GM23248 (cell line): Measurements from ENCODE around the gene DECR2. TPM values are rescaled to one million over a fixed set of nuclear protein-coding genes. Genes with fewer than 3 reads are reported as not detected.

Experiments used
- DNase-seq: peaks from one replicate; pipeline ENCODE4 v3.0.0-alpha.2; 2015
- H2AFZ ChIP-seq: fragments of 200-600 bp; sonication (generic); 2 replicates; pipeline ENCODE4 v1.6.1; 2016; ENCODE audit warnings: antibody characterized with exemption
- H3F3A ChIP-seq: fragments of 200-600 bp; sonication (generic); 2 replicates; pipeline ENCODE4 v1.6.1; 2016; ENCODE audit warnings: mild to moderate bottlenecking, antibody characterized with exemption, mixed run types; ENCODE audit not compliant: insufficient read depth
- H3K27ac ChIP-seq: fragments of 200-600 bp; sonication (generic); 2 replicates; pipeline ENCODE4 v1.5.1; 2016; ENCODE audit warnings: mild to moderate bottlenecking
- H3K27me3 ChIP-seq: fragments of 200-600 bp; sonication (generic); replicated peaks from 2 replicates; pipeline ENCODE4 v1.6.1; 2016; ENCODE audit warnings: mild to moderate bottlenecking; ENCODE audit not compliant: insufficient read depth
- H3K36me3 ChIP-seq: fragments of 200-600 bp; sonication (generic); 2 replicates; pipeline ENCODE4 v1.6.1; 2016; ENCODE audit warnings: low read depth, mild to moderate bottlenecking
- H3K4me1 ChIP-seq: fragments of 200-600 bp; sonication (generic); 2 replicates; pipeline ENCODE4 v1.6.1; 2016; ENCODE audit warnings: mild to moderate bottlenecking; ENCODE audit not compliant: insufficient read depth
- H3K4me2 ChIP-seq: fragments of 200-600 bp; sonication (generic); one replicate; pipeline ENCODE4 v1.6.1; 2016; ENCODE audit warnings: mild to moderate bottlenecking; ENCODE audit not compliant: unreplicated experiment
- H3K4me3 ChIP-seq: fragments of 200-600 bp; sonication (generic); 2 replicates; pipeline ENCODE4 v1.5.1; 2016; ENCODE audit warnings: mild to moderate bottlenecking
- H3K79me2 ChIP-seq: fragments of 200-600 bp; sonication (generic); 2 replicates; pipeline ENCODE4 v1.6.1; 2016; ENCODE audit warnings: mild to moderate bottlenecking; ENCODE audit not compliant: insufficient read depth
- H3K9ac ChIP-seq: fragments of 200-600 bp; sonication (generic); 2 replicates; pipeline ENCODE4 v1.6.1; 2016; ENCODE audit warnings: mild to moderate bottlenecking
- H3K9me2 ChIP-seq: fragments of 200-600 bp; sonication (generic); 2 replicates; pipeline ENCODE4 v1.6.1; 2016; ENCODE audit warnings: mixed run types, mild to moderate bottlenecking, moderate library complexity; ENCODE audit not compliant: insufficient read depth
- H3K9me3 ChIP-seq: fragments of 200-600 bp; sonication (generic); one replicate; pipeline ENCODE4 v1.6.1; 2017; ENCODE audit warnings: low read depth
- H4K20me1 ChIP-seq: fragments of 200-600 bp; sonication (generic); 2 replicates; pipeline ENCODE4 v1.6.0; 2016; ENCODE audit not compliant: insufficient read depth
- EZH2 ChIP-seq: fragments of 200-600 bp; sonication (generic); IDR thresholded peaks from 2 replicates; pipeline ENCODE4 v1.6.1; 2018; ENCODE audit warnings: antibody characterized with exemption, mild to moderate bottlenecking; ENCODE audit not compliant: insufficient read depth, poor library complexity, severe bottlenecking
- EZH2phosphoT487 ChIP-seq: fragments of 200-600 bp; sonication (generic); IDR thresholded peaks from 2 replicates; pipeline ENCODE4 v1.6.1; 2018; ENCODE audit warnings: antibody characterized with exemption, moderate library complexity, mild to moderate bottlenecking, low read depth; ENCODE audit not compliant: insufficient read depth
- WGBS, 2 experiments: methylation state at CpG; one replicate each; pipeline ENCODE4 v1.1.6; 2015 to 2017; ENCODE audit warnings: low lambda C conversion rate in 2 of 2, low coverage in 1 of 2; ENCODE audit errors: missing lambda C conversion rate in 2 of 2; 5-methylcytosine and 5-hydroxymethylcytosine counted together
- in situ Hi-C: fragments of 300-500 bp; cut with MboI; formaldehyde crosslinking; loops from 2 replicates; pipeline ENCODE4 v1.15.0; 2020
- polyA plus RNA-seq: library from polyadenylated mRNA; unstranded; fragments of >200 nt; fragmentation: Nextera tagmentation; extraction: Ambion mirVana; gene quantifications from 2 replicates; pipeline ENCODE4 v1.2.1, GENCODE V29; 2016
- total RNA-seq: library from RNA; depleted of rRNA; stranded (reverse); fragments of >200 nt; shearing (Covaris generic); gene quantifications from 2 replicates; pipeline ENCODE4 v1.2.3, GENCODE V29; 2014

Gene DECR2
- total and polyA plus RNA-seq, 2 experiments from 2014 or later: 7.8 to 26.1 TPM

GRCh38 chr16:373020-373598 lies 28.6 kb upstream of the DECR2 start:
- H3K27me3 ChIP-seq: no peaks in the 10 kb centered on the region
- H3K4me1 ChIP-seq: peaks cover 8% of the 10 kb centered on the region
- no peaks in the 10 kb centered on the region for H4K20me1 ChIP-seq
- no peaks in the 10 kb centered on the region for H3K36me3 ChIP-seq
- no peaks in the 10 kb centered on the region for H3F3A ChIP-seq
- no peak overlapping the region for H2AFZ ChIP-seq
- 95 to 98% methylated on average over 5 of the region's 5 CpGs for WGBS, 2 experiments
- no peak overlapping the region for H3K4me3 ChIP-seq
- no peak overlapping the region for H3K9ac ChIP-seq
- H3K27ac ChIP-seq: no peak overlapping the region
- no peaks in the 10 kb centered on the region for H3K9me3 ChIP-seq
- H3K79me2 ChIP-seq: no peaks in the 10 kb centered on the region
- no peaks in the 10 kb centered on the region for H3K9me2 ChIP-seq
- DNase-seq: no peak
- in situ Hi-C loops: no loop called here
- no peak overlapping the region for H3K4me2 ChIP-seq
- TF ChIP-seq EZH2phosphoT487 (no peak), EZH2 (no peak)

- H3K79me2 ChIP-seq: peaks cover 6% of the 10 kb centered on the region; the same call in 1 of the 2 replicates
- H3K9ac ChIP-seq: no peak overlapping the region
- H3K9me2 ChIP-seq: no peaks in the 10 kb centered on the region
- no peaks in the 10 kb centered on the region for H3K36me3 ChIP-seq
- no peak overlapping the region for H3K27ac ChIP-seq
- no peaks in the 10 kb centered on the region for H3K9me3 ChIP-seq
- DNase-seq: no peak
- no peak overlapping the region for H3K4me2 ChIP-seq
- no peak overlapping the region for H3K4me3 ChIP-seq
- peaks cover 8% of the 10 kb centered on the region for H3K4me1 ChIP-seq
- 96% methylated on average over 39 to 44 of the region's 44 CpGs for WGBS, 2 experiments
- no peaks in the 10 kb centered on the region for H3K27me3 ChIP-seq
- in situ Hi-C loops: no loop called here
- TF ChIP-seq EZH2: no peak
- TF ChIP-seq EZH2phosphoT487: no peak
- no peaks in the 10 kb centered on the region for H3F3A ChIP-seq
- H4K20me1 ChIP-seq: no peaks in the 10 kb centered on the region
- no peak overlapping the region for H2AFZ ChIP-seq
Observed at GRCh38 chr16:373848-374615, 27.7 kb upstream of the DECR2 start.

DNA sequence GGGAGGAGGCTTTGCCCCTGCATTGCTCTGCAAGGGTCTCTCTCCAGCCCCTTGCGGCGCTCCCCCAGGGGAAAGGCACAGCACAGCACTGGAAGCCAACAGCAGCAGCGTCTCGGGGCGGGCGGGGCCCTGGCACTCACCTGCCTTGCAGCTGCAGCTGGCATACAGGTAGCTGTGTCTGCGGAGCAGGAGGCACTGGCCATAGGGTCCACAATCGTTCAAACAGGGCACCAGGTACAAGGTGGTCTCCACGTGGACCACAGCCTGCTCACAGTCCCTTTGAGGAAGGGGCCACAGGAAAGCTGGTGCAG lies 27.1 kb upstream of the DECR2 start:
- TF ChIP-seq EZH2phosphoT487 (no peak), EZH2 (no peak)
- DNase-seq: no peak
- Histone ChIP-seq H3K27ac (no peak overlapping the region), H3F3A (no peaks in the 10 kb centered on the region), H3K79me2 (peaks cover 11% of the 10 kb centered on the region), H3K9ac (no peak overlapping the region), H3K4me3 (no peak overlapping the region), H4K20me1 (no peaks in the 10 kb centered on the region), H3K4me2 (no peak overlapping the region), H3K27me3 (no peaks in the 10 kb centered on the region), H3K9me3 (no peaks in the 10 kb centered on the region), H2AFZ (no peak overlapping the region), H3K36me3 (no peaks in the 10 kb centered on the region), H3K4me1 (peaks cover 8% of the 10 kb centered on the region), H3K9me2 (no peaks in the 10 kb centered on the region)
- WGBS, 2 experiments: 92 to 94% methylated on average over 8 to 9 of the region's 9 CpGs
- in situ Hi-C loops: no loop called here

- in situ Hi-C loops: no loop called here
- Histone ChIP-seq H3K36me3 (no peaks in the 10 kb centered on the region), H2AFZ (no peak overlapping the region)
Observed at GRCh38 chr16:375212-375611, 26.5 kb upstream of the DECR2 start.

More at GRCh38 chr16:375212-375611, 26.5 kb upstream of the DECR2 start:
- Histone ChIP-seq H3F3A (no peaks in the 10 kb centered on the region), H3K9me2 (no peaks in the 10 kb centered on the region), H3K79me2 (peaks cover 18% of the 10 kb centered on the region), H3K4me1 (peaks cover 5% of the 10 kb centered on the region), H4K20me1 (no peaks in the 10 kb centered on the region), H3K27ac (no peak overlapping the region), H3K4me2 (no peak overlapping the region), H3K4me3 (no peak overlapping the region), H3K9me3 (no peaks in the 10 kb centered on the region), H3K9ac (no peak overlapping the region), H3K27me3 (no peaks in the 10 kb centered on the region)
- TF ChIP-seq EZH2 (no peak), EZH2phosphoT487 (no peak)
- WGBS, 2 experiments: 98% methylated on average over 23 of the region's 23 CpGs
- DNase-seq: no peak
